SK-N-SH treated with all-trans-retinoic acid at 6 μM for 48 hours (cell line): ENCODE results near the gene AMOTL1.
A peak's percentile ranks its signal among the peaks of the same experiment; 100 is the strongest.

ENCODE experiments used
- ATAC-seq: fragments of 200-7000 bp; cut with Tn5 transposase; 3 replicates; pipeline ENCODE4 v1.9.1; 2020; ENCODE audit warnings: mild to moderate bottlenecking, moderate library complexity
- CSDC2 ChIP-seq: fragments of 250-450 bp; sonication (Bioruptor Pico); IDR thresholded peaks from 2 replicates; pipeline ENCODE4 v1.5.0; 2020; ENCODE audit warnings: mild to moderate bottlenecking, moderate library complexity
- GLIS3 ChIP-seq: fragments of 250-450 bp; sonication (Bioruptor Pico); IDR thresholded peaks from 2 replicates; pipeline ENCODE4 v1.5.0; 2020; ENCODE audit warnings: mild to moderate bottlenecking, moderate library complexity
- ISL1 ChIP-seq: fragments of 250-450 bp; sonication (Bioruptor Pico); IDR thresholded peaks from 2 replicates; pipeline ENCODE4 v2.1.2; 2022; ENCODE audit warnings: mild to moderate bottlenecking, moderate library complexity
- RARB ChIP-seq: fragments of 250-450 bp; sonication (Bioruptor Pico); IDR thresholded peaks from 2 replicates; pipeline ENCODE4 v1.8.0; 2021; ENCODE audit warnings: mild to moderate bottlenecking, moderate library complexity
- TOX ChIP-seq: fragments of 250-450 bp; sonication (Bioruptor Pico); IDR thresholded peaks from 2 replicates; pipeline ENCODE4 v1.8.0; 2021; ENCODE audit warnings: mild to moderate bottlenecking, moderate library complexity, borderline replicate concordance
- ZFP3 ChIP-seq: fragments of 250-450 bp; sonication (Bioruptor Pico); IDR thresholded peaks from 2 replicates; pipeline ENCODE4 v1.5.0; 2020; ENCODE audit warnings: mild to moderate bottlenecking, moderate library complexity
- ZFP30 ChIP-seq: fragments of 450-650 bp; formaldehyde crosslinking; IDR thresholded peaks from 2 replicates; pipeline ENCODE4 v1.5.0; 2022; ENCODE audit warnings: mild to moderate bottlenecking, moderate library complexity
- ZNF565 ChIP-seq: fragments of 450-650 bp; formaldehyde crosslinking; conservative IDR thresholded peaks from 2 replicates; pipeline ENCODE4 v1.5.0; 2020; ENCODE audit warnings: low read depth, mild to moderate bottlenecking, moderate library complexity
- ZNF70 ChIP-seq: fragments of 450-650 bp; formaldehyde crosslinking; IDR thresholded peaks from 2 replicates; pipeline ENCODE4 v1.5.0; 2020; ENCODE audit warnings: mild to moderate bottlenecking, moderate library complexity
- TF ChIP-seq, protein P1 (sequence below): fragments of 250-450 bp; sonication (Bioruptor Pico); IDR thresholded peaks from 2 replicates; pipeline ENCODE4 v1.5.1; 2020; ENCODE audit warnings: low read depth, mild to moderate bottlenecking, moderate library complexity
- TF ChIP-seq, protein P2 (sequence below): fragments of 250-450 bp; sonication (Bioruptor Pico); IDR thresholded peaks from 2 replicates; pipeline ENCODE4 v1.5.1; 2021; ENCODE audit warnings: mild to moderate bottlenecking, moderate library complexity
- TF ChIP-seq, protein P3 (sequence below): fragments of 250-450 bp; sonication (Bioruptor Pico); IDR thresholded peaks from 2 replicates; pipeline ENCODE4 v1.8.0; 2020; ENCODE audit warnings: mild to moderate bottlenecking, moderate library complexity, borderline replicate concordance
- TF ChIP-seq, protein P4 (sequence below): fragments of 250-450 bp; sonication (Bioruptor Pico); IDR thresholded peaks from 2 replicates; pipeline ENCODE4 v1.5.0; 2020; ENCODE audit warnings: mild to moderate bottlenecking, moderate library complexity

The AMOTL1 gene

DNA sequence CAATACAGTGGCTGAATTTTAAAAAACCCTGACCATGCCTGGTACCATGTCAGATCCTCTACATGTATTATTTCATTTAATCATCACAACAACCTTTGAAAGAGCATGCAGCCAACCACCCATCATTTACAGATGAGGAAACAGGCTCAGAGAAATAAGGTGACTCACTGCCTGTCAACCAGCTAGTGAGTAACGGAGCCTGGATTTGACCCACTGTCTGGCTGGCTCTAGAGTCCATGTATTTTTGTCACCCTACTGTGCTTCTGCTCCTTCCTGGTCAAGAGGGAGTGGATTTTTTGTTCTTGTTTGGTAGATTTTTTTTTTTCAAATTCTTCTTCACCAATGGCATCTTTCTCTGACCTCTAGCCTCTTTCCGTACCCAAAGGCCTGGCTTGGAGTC lies 127.8 kb downstream of the AMOTL1 start:
- peak; percentile 64 for ATAC-seq

DNA sequence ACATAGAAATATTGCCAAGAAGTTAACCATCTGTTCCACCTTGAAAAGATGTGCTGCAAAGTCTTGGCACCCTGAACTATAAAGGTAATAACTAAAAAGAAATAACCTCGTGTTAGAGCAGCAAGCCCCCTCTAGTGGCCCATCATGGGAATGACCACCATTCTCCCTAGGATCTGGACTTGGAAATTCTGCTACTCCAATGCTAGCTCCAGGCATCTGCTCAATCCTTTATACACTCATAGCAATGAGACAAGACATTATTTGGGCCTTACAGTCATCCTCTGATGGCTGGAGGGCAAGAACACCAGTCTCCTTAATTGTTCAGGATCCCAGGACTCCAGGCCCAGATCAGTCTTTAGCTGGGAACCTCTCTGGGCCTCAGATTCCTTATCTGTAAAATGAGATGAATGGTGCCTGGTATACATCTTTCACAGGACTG lies 129.2 kb downstream of the AMOTL1 start:
- TF ChIP-seq ZFP3 = no peak
- no peak for TF ChIP-seq CSDC2
- TF ChIP-seq ZNF70 = no peak
- TF ChIP-seq, protein P1, sequence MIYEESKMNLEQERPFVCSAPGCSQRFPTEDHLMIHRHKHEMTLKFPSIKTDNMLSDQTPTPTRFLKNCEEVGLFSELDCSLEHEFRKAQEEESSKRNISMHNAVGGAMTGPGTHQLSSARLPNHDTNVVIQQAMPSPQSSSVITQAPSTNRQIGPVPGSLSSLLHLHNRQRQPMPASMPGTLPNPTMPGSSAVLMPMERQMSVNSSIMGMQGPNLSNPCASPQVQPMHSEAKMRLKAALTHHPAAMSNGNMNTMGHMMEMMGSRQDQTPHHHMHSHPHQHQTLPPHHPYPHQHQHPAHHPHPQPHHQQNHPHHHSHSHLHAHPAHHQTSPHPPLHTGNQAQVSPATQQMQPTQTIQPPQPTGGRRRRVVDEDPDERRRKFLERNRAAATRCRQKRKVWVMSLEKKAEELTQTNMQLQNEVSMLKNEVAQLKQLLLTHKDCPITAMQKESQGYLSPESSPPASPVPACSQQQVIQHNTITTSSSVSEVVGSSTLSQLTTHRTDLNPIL = no peak
- TF ChIP-seq TOX = no peak
- TF ChIP-seq, protein P2, sequence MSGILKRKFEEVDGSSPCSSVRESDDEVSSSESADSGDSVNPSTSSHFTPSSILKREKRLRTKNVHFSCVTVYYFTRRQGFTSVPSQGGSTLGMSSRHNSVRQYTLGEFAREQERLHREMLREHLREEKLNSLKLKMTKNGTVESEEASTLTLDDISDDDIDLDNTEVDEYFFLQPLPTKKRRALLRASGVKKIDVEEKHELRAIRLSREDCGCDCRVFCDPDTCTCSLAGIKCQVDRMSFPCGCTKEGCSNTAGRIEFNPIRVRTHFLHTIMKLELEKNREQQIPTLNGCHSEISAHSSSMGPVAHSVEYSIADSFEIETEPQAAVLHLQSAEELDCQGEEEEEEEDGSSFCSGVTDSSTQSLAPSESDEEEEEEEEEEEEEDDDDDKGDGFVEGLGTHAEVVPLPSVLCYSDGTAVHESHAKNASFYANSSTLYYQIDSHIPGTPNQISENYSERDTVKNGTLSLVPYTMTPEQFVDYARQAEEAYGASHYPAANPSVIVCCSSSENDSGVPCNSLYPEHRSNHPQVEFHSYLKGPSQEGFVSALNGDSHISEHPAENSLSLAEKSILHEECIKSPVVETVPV (CRISPR knock-in tag) = no peak
- ATAC-seq = peak; percentile 79

More for the DNA sequence above, 127.8 kb downstream of the AMOTL1 start:
- TF ChIP-seq ZFP30 (CRISPR knock-in tag) = no peak

DNA sequence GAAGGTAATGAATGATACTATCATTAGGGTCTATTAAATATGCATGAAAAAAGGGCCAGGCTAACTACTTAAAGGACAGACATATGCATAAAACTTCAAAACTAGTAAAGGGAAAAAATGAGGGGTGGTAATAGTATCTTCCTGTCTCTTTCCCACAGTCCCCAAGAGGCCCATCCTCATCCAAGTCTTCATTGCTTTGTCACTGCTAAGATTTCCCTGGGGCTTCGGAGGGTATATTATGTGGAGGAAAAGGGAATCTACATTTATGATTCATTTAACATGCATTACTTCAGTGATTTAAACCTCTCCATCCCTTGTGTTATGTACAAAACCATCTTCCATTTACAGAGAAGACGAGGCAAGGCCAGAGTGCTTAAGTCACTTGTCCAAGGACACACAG lies 139.1 kb downstream of the AMOTL1 start:
- no peak for ATAC-seq
- TF ChIP-seq, protein P2 (CRISPR knock-in tag) = no peak
- TF ChIP-seq RARB (CRISPR knock-in tag) (no peak), ZFP30 (CRISPR knock-in tag) (no peak), ISL1 (CRISPR knock-in tag) (no peak)
- TF ChIP-seq, protein P3, sequence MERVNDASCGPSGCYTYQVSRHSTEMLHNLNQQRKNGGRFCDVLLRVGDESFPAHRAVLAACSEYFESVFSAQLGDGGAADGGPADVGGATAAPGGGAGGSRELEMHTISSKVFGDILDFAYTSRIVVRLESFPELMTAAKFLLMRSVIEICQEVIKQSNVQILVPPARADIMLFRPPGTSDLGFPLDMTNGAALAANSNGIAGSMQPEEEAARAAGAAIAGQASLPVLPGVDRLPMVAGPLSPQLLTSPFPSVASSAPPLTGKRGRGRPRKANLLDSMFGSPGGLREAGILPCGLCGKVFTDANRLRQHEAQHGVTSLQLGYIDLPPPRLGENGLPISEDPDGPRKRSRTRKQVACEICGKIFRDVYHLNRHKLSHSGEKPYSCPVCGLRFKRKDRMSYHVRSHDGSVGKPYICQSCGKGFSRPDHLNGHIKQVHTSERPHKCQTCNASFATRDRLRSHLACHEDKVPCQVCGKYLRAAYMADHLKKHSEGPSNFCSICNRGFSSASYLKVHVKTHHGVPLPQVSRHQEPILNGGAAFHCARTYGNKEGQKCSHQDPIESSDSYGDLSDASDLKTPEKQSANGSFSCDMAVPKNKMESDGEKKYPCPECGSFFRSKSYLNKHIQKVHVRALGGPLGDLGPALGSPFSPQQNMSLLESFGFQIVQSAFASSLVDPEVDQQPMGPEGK (CRISPR knock-in tag) = no peak

DNA sequence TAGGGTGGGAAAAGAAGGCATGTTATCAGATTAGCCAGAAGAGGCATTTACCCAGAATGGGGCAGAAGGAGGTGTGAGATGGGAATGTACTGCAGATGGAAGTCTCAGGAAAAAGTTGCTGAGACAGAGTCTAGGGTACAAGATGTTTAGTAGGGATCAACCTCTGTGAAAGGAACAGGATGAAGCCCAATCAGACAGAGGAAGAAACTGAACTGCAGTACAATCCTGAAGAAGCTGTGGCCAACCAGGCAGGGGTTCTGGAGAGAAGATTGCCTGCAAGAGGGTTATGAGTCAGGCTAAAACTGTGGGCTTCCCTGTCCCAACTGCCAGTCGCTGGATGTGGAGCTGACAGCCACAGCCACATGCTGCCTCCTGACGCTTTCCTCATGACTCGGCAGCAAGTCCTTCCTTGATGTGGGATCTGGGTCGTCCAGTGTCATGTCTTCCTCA lies 141.2 kb downstream of the AMOTL1 start:
- no peak; the same call in 1 of the 3 replicates for ATAC-seq
- TF ChIP-seq, protein P1 = no peak
- no peak for TF ChIP-seq ZFP3
- no peak for TF ChIP-seq ZNF565 (CRISPR knock-in tag)

DNA sequence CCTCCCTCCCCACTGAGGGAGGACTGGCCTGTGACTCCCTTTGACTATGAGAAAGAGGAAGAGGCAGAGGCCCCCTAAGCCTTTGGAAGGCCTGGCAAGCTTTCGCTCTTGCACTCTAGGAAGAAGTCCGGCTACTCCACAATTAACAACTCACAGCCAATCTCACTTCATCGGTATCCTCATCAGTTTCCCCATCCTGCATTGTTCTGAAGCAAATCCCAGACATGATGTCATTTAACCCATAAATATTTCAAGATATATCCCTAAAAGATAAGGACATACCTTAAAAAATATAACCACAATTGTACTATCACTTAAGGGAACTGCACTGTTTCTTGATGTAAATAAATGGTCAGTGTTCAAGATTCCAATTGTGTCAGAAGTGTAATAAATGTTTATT lies 142.1 kb downstream of the AMOTL1 start:
- TF ChIP-seq, protein P3 (CRISPR knock-in tag) = no peak
- TF ChIP-seq, protein P1 = no peak
- TF ChIP-seq ISL1 (CRISPR knock-in tag) (no peak), ZFP30 (CRISPR knock-in tag) (no peak), CSDC2 (no peak), GLIS3 (CRISPR knock-in tag) (no peak), RARB (CRISPR knock-in tag) (no peak), TOX (no peak)
- TF ChIP-seq, protein P2 (CRISPR knock-in tag) = no peak
- TF ChIP-seq, protein P4, sequence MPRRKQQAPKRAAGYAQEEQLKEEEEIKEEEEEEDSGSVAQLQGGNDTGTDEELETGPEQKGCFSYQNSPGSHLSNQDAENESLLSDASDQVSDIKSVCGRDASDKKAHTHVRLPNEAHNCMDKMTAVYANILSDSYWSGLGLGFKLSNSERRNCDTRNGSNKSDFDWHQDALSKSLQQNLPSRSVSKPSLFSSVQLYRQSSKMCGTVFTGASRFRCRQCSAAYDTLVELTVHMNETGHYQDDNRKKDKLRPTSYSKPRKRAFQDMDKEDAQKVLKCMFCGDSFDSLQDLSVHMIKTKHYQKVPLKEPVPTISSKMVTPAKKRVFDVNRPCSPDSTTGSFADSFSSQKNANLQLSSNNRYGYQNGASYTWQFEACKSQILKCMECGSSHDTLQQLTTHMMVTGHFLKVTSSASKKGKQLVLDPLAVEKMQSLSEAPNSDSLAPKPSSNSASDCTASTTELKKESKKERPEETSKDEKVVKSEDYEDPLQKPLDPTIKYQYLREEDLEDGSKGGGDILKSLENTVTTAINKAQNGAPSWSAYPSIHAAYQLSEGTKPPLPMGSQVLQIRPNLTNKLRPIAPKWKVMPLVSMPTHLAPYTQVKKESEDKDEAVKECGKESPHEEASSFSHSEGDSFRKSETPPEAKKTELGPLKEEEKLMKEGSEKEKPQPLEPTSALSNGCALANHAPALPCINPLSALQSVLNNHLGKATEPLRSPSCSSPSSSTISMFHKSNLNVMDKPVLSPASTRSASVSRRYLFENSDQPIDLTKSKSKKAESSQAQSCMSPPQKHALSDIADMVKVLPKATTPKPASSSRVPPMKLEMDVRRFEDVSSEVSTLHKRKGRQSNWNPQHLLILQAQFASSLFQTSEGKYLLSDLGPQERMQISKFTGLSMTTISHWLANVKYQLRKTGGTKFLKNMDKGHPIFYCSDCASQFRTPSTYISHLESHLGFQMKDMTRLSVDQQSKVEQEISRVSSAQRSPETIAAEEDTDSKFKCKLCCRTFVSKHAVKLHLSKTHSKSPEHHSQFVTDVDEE (CRISPR knock-in tag) = no peak
- no peak for ATAC-seq
